ENCODE data around the gene LMX1A. TPM values are rescaled to one million over a fixed set of nuclear protein-coding genes. Genes with fewer than 3 reads are reported as not detected.

Gene LMX1A
- total RNA-seq, 6 donors from 2014 or later, result 0.33 to 0.67 TPM; not detected in 4

- H3K4me1 ChIP-seq, result no peaks in the 10 kb centered on the region
- ATAC-seq (ENCODE audit: low FRiP score in 2 of 2), result no peak
- no peak for DNase-seq
- 66 to 78% methylated on average over 10 of the region's 10 CpGs for WGBS, 2 donors
- no peak overlapping the region for H3K4me3 ChIP-seq
- no peaks in the 10 kb centered on the region for H3K9me3 ChIP-seq
- TF ChIP-seq EP300 (IDR thresholded peaks at IDR 0.05), result no peak
- no peak for TF ChIP-seq POLR2AphosphoS5 (IDR thresholded peaks at IDR 0.05)
- no peak for TF ChIP-seq CTCF (IDR thresholded peaks at IDR 0.05)
- TF ChIP-seq POLR2A (IDR thresholded peaks at IDR 0.05), result no peak
- H3K36me3 ChIP-seq, result no peaks in the 10 kb centered on the region
- no peak overlapping the region for H3K27ac ChIP-seq
- no peaks in the 10 kb centered on the region for H3K27me3 ChIP-seq
These were observed 72.1 kb downstream of the LMX1A start for GRCh38 chr1:165284454-165284853.

GRCh38 chr1:165281207-165281901, 75.2 kb downstream of the LMX1A start:
- DNase-seq (no peak), ATAC-seq (ENCODE audit: low FRiP score in 2 of 2) (no peak)
- Histone ChIP-seq H3K36me3 (no peaks in the 10 kb centered on the region), H3K9me3 (no peaks in the 10 kb centered on the region), H3K4me1 (no peaks in the 10 kb centered on the region), H3K27ac (no peak overlapping the region), H3K27me3 (no peaks in the 10 kb centered on the region), H3K4me3 (no peak overlapping the region)
- 65 to 74% methylated on average over 3 of the region's 3 CpGs for WGBS, 2 donors
- no peak for TF ChIP-seq CTCF (IDR thresholded peaks at IDR 0.05)

GRCh38 chr1:165279882-165280281, 76.6 kb downstream of the LMX1A start:
- Histone ChIP-seq H3K27ac (no peak overlapping the region), H3K4me1 (no peaks in the 10 kb centered on the region), H3K27me3 (no peaks in the 10 kb centered on the region), H3K9me3 (no peaks in the 10 kb centered on the region), H3K4me3 (no peak overlapping the region), H3K36me3 (no peaks in the 10 kb centered on the region)
- ATAC-seq (ENCODE audit: low FRiP score in 2 of 2), result no peak
- no peak for TF ChIP-seq EP300 (IDR thresholded peaks at IDR 0.05)
- no peak for TF ChIP-seq POLR2A (IDR thresholded peaks at IDR 0.05)
- TF ChIP-seq POLR2AphosphoS5 (IDR thresholded peaks at IDR 0.05), result no peak
- no peak for TF ChIP-seq CTCF (IDR thresholded peaks at IDR 0.05)
- DNase-seq, result no peak
- 50 to 66% methylated on average over 9 of the region's 9 CpGs for WGBS, 2 donors

GRCh38 chr1:165276314-165276713, 80.2 kb downstream of the LMX1A start:
- Histone ChIP-seq H3K27ac (no peak overlapping the region), H3K27me3 (no peaks in the 10 kb centered on the region), H3K9me3 (no peaks in the 10 kb centered on the region), H3K4me3 (no peak overlapping the region), H3K4me1 (no peaks in the 10 kb centered on the region), H3K36me3 (no peaks in the 10 kb centered on the region)
- DNase-seq, result no peak
- 38 to 39% methylated on average over 2 of the region's 2 CpGs for WGBS, 2 donors
- no peak for ATAC-seq (ENCODE audit: low FRiP score in 2 of 2)
- TF ChIP-seq CTCF (IDR thresholded peaks at IDR 0.05) (no peak), EP300 (IDR thresholded peaks at IDR 0.05) (no peak), POLR2AphosphoS5 (IDR thresholded peaks at IDR 0.05) (no peak), POLR2A (IDR thresholded peaks at IDR 0.05) (no peak)

- WGBS, 2 donors, result 71 to 76% methylated on average over 3 of the region's 3 CpGs
- H3K4me3 ChIP-seq, result no peak overlapping the region
- no peak for TF ChIP-seq POLR2A (IDR thresholded peaks at IDR 0.05)
- no peak for TF ChIP-seq POLR2AphosphoS5 (IDR thresholded peaks at IDR 0.05)
- TF ChIP-seq EP300 (IDR thresholded peaks at IDR 0.05), result no peak
- no peak for TF ChIP-seq CTCF (IDR thresholded peaks at IDR 0.05)
- no peaks in the 10 kb centered on the region for H3K36me3 ChIP-seq
- no peak for ATAC-seq (ENCODE audit: low FRiP score in 2 of 2)
- H3K4me1 ChIP-seq, result no peaks in the 10 kb centered on the region
- H3K27ac ChIP-seq, result no peak overlapping the region
- no peaks in the 10 kb centered on the region for H3K9me3 ChIP-seq
- no peaks in the 10 kb centered on the region for H3K27me3 ChIP-seq
- no peak for DNase-seq
These were observed 91.2 kb downstream of the LMX1A start for GRCh38 chr1:165265196-165265838.

All from upper lobe of left lung (tissue), 6 donors.